DND-41 (cell line): ENCODE results near the gene KRTAP4-5.
"Not testable (repeated sequence)": the region's sequence is repeated elsewhere in the genome, so short reads cannot be mapped to it uniquely, and the experiment has no call there.

ENCODE experiments used
- ATAC-seq: fragments of 200-7000 bp; cut with Tn5 transposase; 3 replicates; pipeline ENCODE4 v1.9.1; 2021; ENCODE audit warnings: low read depth; ENCODE audit not compliant: insufficient read depth
- DNase-seq: peaks from one replicate; pipeline ENCODE4 v3.0.0-alpha.2; 2020
- H2AFZ ChIP-seq: 2 replicates; pipeline ENCODE4 v1.6.0; 2012; ENCODE audit warnings: low read depth, low read length
- H3K27ac ChIP-seq: 2 replicates; pipeline ENCODE4 v1.5.1; 2012; ENCODE audit warnings: low read length, inconsistent platforms
- H3K27me3 ChIP-seq: fragments of 200-600 bp; sonication (generic); 2 replicates; pipeline ENCODE4 v1.6.0; 2012; ENCODE audit warnings: low read length, mild to moderate bottlenecking, inconsistent platforms; ENCODE audit not compliant: insufficient read depth, poor library complexity
- H3K36me3 ChIP-seq: 2 replicates; pipeline ENCODE4 v1.5.1; 2012; ENCODE audit warnings: low read length, inconsistent platforms; ENCODE audit not compliant: insufficient read depth
- H3K4me1 ChIP-seq: 2 replicates; pipeline ENCODE4 v1.5.1; 2012; ENCODE audit warnings: mild to moderate bottlenecking, low read length; ENCODE audit not compliant: insufficient read depth
- H3K4me2 ChIP-seq: 2 replicates; pipeline ENCODE4 v1.6.0; 2012; ENCODE audit warnings: mild to moderate bottlenecking, moderate library complexity, low read length, inconsistent platforms; ENCODE audit not compliant: insufficient read depth
- H3K4me3 ChIP-seq, 2 experiments: fragments of 200-600 bp in 1 of 2; shearing (Covaris generic) in 1 of 2; 2 replicates each; pipeline ENCODE4 v1.5.1; 2012 to 2016; ENCODE audit warnings: inconsistent platforms in 2 of 2, low read length in 2 of 2, mild to moderate bottlenecking in 2 of 2, low read depth in 1 of 2, moderate library complexity in 1 of 2
- H3K79me2 ChIP-seq: 2 replicates; pipeline ENCODE4 v1.6.0; 2012; ENCODE audit warnings: low read length, inconsistent platforms; ENCODE audit not compliant: insufficient read depth
- H3K9ac ChIP-seq: 2 replicates; pipeline ENCODE4 v1.6.0; 2012; ENCODE audit warnings: low read depth, mild to moderate bottlenecking, inconsistent platforms, low read length, moderate library complexity
- H3K9me3 ChIP-seq: 2 replicates; pipeline ENCODE4 v1.5.1; 2012; ENCODE audit warnings: low read length, moderate library complexity, mild to moderate bottlenecking, inconsistent platforms; ENCODE audit not compliant: insufficient read depth, severe bottlenecking
- H4K20me1 ChIP-seq: 2 replicates; pipeline ENCODE4 v1.6.0; 2012; ENCODE audit warnings: low read length; ENCODE audit not compliant: insufficient read depth
- CTCF ChIP-seq: IDR thresholded peaks from 2 replicates; pipeline ENCODE4 v1.5.1; 2012; ENCODE audit warnings: borderline replicate concordance, low read length, moderate library complexity, mild to moderate bottlenecking; ENCODE audit not compliant: poor library complexity, severe bottlenecking; ENCODE audit errors: extremely low read depth
- EZH2 ChIP-seq: IDR thresholded peaks from 3 replicates; pipeline ENCODE4 v1.6.1; 2012; ENCODE audit warnings: borderline replicate concordance, low read depth, mild to moderate bottlenecking, moderate library complexity, low read length, inconsistent platforms; ENCODE audit not compliant: severe bottlenecking

KRTAP4-5 gene

GRCh38 chr17:41153856-41154255, 4.2 kb upstream of the KRTAP4-5 start:
- TF ChIP-seq CTCF (no peak), EZH2 (no peak)
- Histone ChIP-seq H3K27me3 (peaks cover 10% of the 10 kb centered on the region), H3K4me1 (no peaks in the 10 kb centered on the region), H4K20me1 (no peaks in the 10 kb centered on the region), H3K36me3 (no peaks in the 10 kb centered on the region), H2AFZ (no peak overlapping the region), H3K27ac (no peak overlapping the region), H3K9ac (no peak overlapping the region), H3K4me2 (no peak overlapping the region), H3K9me3 (no peaks in the 10 kb centered on the region), H3K79me2 (no peaks in the 10 kb centered on the region), H3K4me3 (no peak overlapping the region)
- no peak for DNase-seq
- ATAC-seq: no peak

- H3K4me1 ChIP-seq: no peaks in the 10 kb centered on the region
- H4K20me1 ChIP-seq: no peaks in the 10 kb centered on the region
- H3K36me3 ChIP-seq: no peaks in the 10 kb centered on the region
- H3K27me3 ChIP-seq: peaks cover 10% of the 10 kb centered on the region
- no peak overlapping the region for H3K4me2 ChIP-seq
- H2AFZ ChIP-seq: no peak overlapping the region
- H3K9me3 ChIP-seq: no peaks in the 10 kb centered on the region
- H3K79me2 ChIP-seq: no peaks in the 10 kb centered on the region
- H3K27ac ChIP-seq: no peak overlapping the region
- ATAC-seq (no peak), DNase-seq (no peak)
- TF ChIP-seq EZH2 (no peak), CTCF (no peak)
- no peak overlapping the region for H3K9ac ChIP-seq
- H3K4me3 ChIP-seq: no peak overlapping the region
Measured at GRCh38 chr17:41151525-41151924, 1.9 kb upstream of the KRTAP4-5 start.

- H2AFZ ChIP-seq: no peak overlapping the region
- TF ChIP-seq CTCF (no peak), EZH2 (no peak)
- H3K27me3 ChIP-seq: peaks cover 10% of the 10 kb centered on the region
- H3K79me2 ChIP-seq: no peaks in the 10 kb centered on the region
- ATAC-seq (no peak), DNase-seq (no peak)
- no peaks in the 10 kb centered on the region for H3K9me3 ChIP-seq
- H3K9ac ChIP-seq: no peak overlapping the region
- H3K27ac ChIP-seq: no peak overlapping the region
- H3K4me3 ChIP-seq: no peak overlapping the region
- no peak overlapping the region for H3K4me2 ChIP-seq
- no peaks in the 10 kb centered on the region for H3K4me1 ChIP-seq
- no peaks in the 10 kb centered on the region for H3K36me3 ChIP-seq
- no peaks in the 10 kb centered on the region for H4K20me1 ChIP-seq
Measured at GRCh38 chr17:41150026-41150425, 401 bp upstream of the KRTAP4-5 start.

- H4K20me1 ChIP-seq, H3K36me3 ChIP-seq, H3K4me1 ChIP-seq, H3K27ac ChIP-seq, H3K9me3 ChIP-seq, H3K9ac ChIP-seq, ATAC-seq, H2AFZ ChIP-seq, H3K4me3 ChIP-seq, H3K79me2 ChIP-seq, DNase-seq, H3K4me2 ChIP-seq, H3K27me3 ChIP-seq: not testable (repeated sequence)
Measured at GRCh38 chr17:41148971-41149651, 514 bp downstream of the KRTAP4-5 start.
